Neural cell (in vitro differentiated cells): ENCODE data around the gene MED8.

Source experiments
- EP300 ChIP-seq: fragments of 450-650 bp; conservative IDR thresholded peaks from 2 replicates; pipeline ENCODE4 v1.6.1; 2014; ENCODE audit warnings: antibody characterized with exemption, mild to moderate bottlenecking, moderate library complexity; ENCODE audit not compliant: poor library complexity, severe bottlenecking
- EZH2 ChIP-seq: fragments of 200-600, 300-800 bp; shearing (Covaris generic), sonication (generic); IDR thresholded peaks from 2 replicates; pipeline ENCODE4 v1.6.1; 2014; ENCODE audit warnings: antibody characterized with exemption, low read length, borderline replicate concordance, mild to moderate bottlenecking; ENCODE audit not compliant: insufficient read depth, poor library complexity, severe bottlenecking
- MXI1 ChIP-seq: fragments of 450-650 bp; conservative IDR thresholded peaks from 2 replicates; pipeline ENCODE4 v1.6.1; 2014; ENCODE audit warnings: antibody characterized with exemption, mild to moderate bottlenecking; ENCODE audit not compliant: poor library complexity, severe bottlenecking
- POLR2AphosphoS5 ChIP-seq: IDR thresholded peaks from 2 replicates; pipeline ENCODE4 v1.6.1; 2012
- RAD21 ChIP-seq: fragments of 450-650 bp; conservative IDR thresholded peaks from 2 replicates; pipeline ENCODE4 v1.6.1; 2014; ENCODE audit warnings: antibody characterized with exemption, mild to moderate bottlenecking, moderate library complexity
- SMC3 ChIP-seq: fragments of 450-650 bp; conservative IDR thresholded peaks from 2 replicates; pipeline ENCODE4 v1.6.1; 2014; ENCODE audit warnings: antibody characterized with exemption, mild to moderate bottlenecking, moderate library complexity; ENCODE audit not compliant: poor library complexity
- TAF1 ChIP-seq: IDR thresholded peaks from 2 replicates; pipeline ENCODE4 v1.6.1; 2012; ENCODE audit warnings: low read depth
- TF ChIP-seq, protein P1 (sequence below): fragments of 450-650 bp; IDR thresholded peaks from 2 replicates; pipeline ENCODE4 v1.5.1; 2014; ENCODE audit warnings: antibody characterized with exemption, mild to moderate bottlenecking, moderate library complexity; ENCODE audit not compliant: poor library complexity, severe bottlenecking
- TF ChIP-seq, protein P2 (sequence below): IDR thresholded peaks from 2 replicates; pipeline ENCODE4 v1.6.1; 2012; ENCODE audit warnings: borderline replicate concordance

DNA sequence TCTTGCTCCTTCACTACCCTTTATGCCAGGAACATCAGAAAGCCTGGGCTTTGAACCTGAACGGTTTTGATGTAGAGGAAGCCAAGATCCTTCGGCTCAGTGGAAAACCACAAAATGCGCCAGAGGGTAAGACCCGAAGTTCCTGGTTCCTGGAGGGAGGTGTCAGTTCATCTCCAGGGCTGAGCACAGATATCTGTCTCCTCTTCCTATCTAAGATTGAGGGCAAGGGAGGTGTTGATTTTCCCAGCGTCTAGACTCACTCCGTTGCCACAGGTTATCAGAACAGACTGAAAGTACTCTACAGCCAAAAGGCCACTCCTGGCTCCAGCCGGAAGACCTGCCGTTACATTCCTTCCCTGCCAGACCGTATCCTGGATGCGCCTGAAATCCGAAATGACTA, 29.9 kb downstream of the MED8 start:
- TF ChIP-seq POLR2AphosphoS5 (no peak), EZH2 (no peak), RAD21 (no peak), EP300 (no peak), MXI1 (no peak), SMC3 (no peak), TAF1 (no peak)
- TF ChIP-seq, protein P1, sequence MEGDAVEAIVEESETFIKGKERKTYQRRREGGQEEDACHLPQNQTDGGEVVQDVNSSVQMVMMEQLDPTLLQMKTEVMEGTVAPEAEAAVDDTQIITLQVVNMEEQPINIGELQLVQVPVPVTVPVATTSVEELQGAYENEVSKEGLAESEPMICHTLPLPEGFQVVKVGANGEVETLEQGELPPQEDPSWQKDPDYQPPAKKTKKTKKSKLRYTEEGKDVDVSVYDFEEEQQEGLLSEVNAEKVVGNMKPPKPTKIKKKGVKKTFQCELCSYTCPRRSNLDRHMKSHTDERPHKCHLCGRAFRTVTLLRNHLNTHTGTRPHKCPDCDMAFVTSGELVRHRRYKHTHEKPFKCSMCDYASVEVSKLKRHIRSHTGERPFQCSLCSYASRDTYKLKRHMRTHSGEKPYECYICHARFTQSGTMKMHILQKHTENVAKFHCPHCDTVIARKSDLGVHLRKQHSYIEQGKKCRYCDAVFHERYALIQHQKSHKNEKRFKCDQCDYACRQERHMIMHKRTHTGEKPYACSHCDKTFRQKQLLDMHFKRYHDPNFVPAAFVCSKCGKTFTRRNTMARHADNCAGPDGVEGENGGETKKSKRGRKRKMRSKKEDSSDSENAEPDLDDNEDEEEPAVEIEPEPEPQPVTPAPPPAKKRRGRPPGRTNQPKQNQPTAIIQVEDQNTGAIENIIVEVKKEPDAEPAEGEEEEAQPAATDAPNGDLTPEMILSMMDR, result no peak
- TF ChIP-seq, protein P2, sequence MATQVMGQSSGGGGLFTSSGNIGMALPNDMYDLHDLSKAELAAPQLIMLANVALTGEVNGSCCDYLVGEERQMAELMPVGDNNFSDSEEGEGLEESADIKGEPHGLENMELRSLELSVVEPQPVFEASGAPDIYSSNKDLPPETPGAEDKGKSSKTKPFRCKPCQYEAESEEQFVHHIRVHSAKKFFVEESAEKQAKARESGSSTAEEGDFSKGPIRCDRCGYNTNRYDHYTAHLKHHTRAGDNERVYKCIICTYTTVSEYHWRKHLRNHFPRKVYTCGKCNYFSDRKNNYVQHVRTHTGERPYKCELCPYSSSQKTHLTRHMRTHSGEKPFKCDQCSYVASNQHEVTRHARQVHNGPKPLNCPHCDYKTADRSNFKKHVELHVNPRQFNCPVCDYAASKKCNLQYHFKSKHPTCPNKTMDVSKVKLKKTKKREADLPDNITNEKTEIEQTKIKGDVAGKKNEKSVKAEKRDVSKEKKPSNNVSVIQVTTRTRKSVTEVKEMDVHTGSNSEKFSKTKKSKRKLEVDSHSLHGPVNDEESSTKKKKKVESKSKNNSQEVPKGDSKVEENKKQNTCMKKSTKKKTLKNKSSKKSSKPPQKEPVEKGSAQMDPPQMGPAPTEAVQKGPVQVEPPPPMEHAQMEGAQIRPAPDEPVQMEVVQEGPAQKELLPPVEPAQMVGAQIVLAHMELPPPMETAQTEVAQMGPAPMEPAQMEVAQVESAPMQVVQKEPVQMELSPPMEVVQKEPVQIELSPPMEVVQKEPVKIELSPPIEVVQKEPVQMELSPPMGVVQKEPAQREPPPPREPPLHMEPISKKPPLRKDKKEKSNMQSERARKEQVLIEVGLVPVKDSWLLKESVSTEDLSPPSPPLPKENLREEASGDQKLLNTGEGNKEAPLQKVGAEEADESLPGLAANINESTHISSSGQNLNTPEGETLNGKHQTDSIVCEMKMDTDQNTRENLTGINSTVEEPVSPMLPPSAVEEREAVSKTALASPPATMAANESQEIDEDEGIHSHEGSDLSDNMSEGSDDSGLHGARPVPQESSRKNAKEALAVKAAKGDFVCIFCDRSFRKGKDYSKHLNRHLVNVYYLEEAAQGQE, result no peak
